CD14-positive monocyte (primary cell): ENCODE data around the gene PAXX. TPM values are rescaled to one million over a fixed set of nuclear protein-coding genes. Genes with fewer than 3 reads are reported as not detected.

Source experiments
- DNase-seq, 3 donors: peaks; one replicate each; pipeline ENCODE4 v3.0.0-alpha.2; 2011 to 2022
- H2AFZ ChIP-seq: 2 replicates; pipeline ENCODE4 v1.6.0; 2012; ENCODE audit warnings: mild to moderate bottlenecking, low read depth, low read length, inconsistent platforms; ENCODE audit not compliant: insufficient read depth, poor library complexity, severe bottlenecking
- H3K27ac ChIP-seq, 2 donors: 1 replicate in 1 of 2; 2 replicates in 1 of 2; pipeline ENCODE4 v1.5.1; 2012 to 2013; ENCODE audit warnings: low read length in 2 of 2, control low read depth in 1 of 2, inconsistent platforms in 1 of 2, low read depth in 1 of 2, mild to moderate bottlenecking in 1 of 2
- H3K27me3 ChIP-seq, 2 donors: one replicate each; pipeline versions ENCODE4 v1.6.0 to v1.6.1; 2011 to 2013; ENCODE audit warnings: low read length in 2 of 2; ENCODE audit not compliant: control insufficient read depth in 2 of 2, insufficient read depth in 2 of 2
- H3K36me3 ChIP-seq, 2 donors: replicated peaks in 1 of 2; 1 replicate in 1 of 2; 2 replicates in 1 of 2; pipeline versions ENCODE4 v1.5.1 to v1.6.1; 2012 to 2013; ENCODE audit warnings: low read length in 2 of 2, control low read depth in 1 of 2, inconsistent platforms in 1 of 2, mild to moderate bottlenecking in 1 of 2; ENCODE audit not compliant: insufficient read depth in 2 of 2, control insufficient read depth in 1 of 2
- H3K4me1 ChIP-seq, 2 donors: 1 replicate in 1 of 2; 2 replicates in 1 of 2; pipeline versions ENCODE4 v1.5.1 to v1.6.1; 2012 to 2013; ENCODE audit warnings: low read length in 2 of 2, control low read depth in 1 of 2, inconsistent platforms in 1 of 2, mild to moderate bottlenecking in 1 of 2, moderate library complexity in 1 of 2; ENCODE audit not compliant: insufficient read depth in 2 of 2, control insufficient read depth in 1 of 2
- H3K4me2 ChIP-seq: replicated peaks from 2 replicates; pipeline ENCODE3; 2012; ENCODE audit warnings: low read length, moderate library complexity, mild to moderate bottlenecking; ENCODE audit not compliant: poor library complexity, severe bottlenecking; ENCODE audit errors: extremely low read depth
- H3K4me3 ChIP-seq, 3 experiments: fragments of 200-600 bp in 1 of 3; sonication (generic) in 1 of 3; replicated peaks in 1 of 3; 1 replicate in 2 of 3; 2 replicates in 1 of 3; pipeline ENCODE4 v1.5.1; 2011 to 2013; ENCODE audit warnings: low read length in 3 of 3, mild to moderate bottlenecking in 3 of 3, control low read depth in 2 of 3, low read depth in 2 of 3, inconsistent platforms in 1 of 3, moderate library complexity in 1 of 3
- H3K79me2 ChIP-seq: 2 replicates; pipeline ENCODE4 v1.6.0; 2012; ENCODE audit warnings: mild to moderate bottlenecking, control low read depth, inconsistent platforms, low read length, moderate library complexity; ENCODE audit not compliant: insufficient read depth
- H3K9ac ChIP-seq: 2 replicates; pipeline ENCODE4 v1.6.0; 2017; ENCODE audit warnings: low read length, mild to moderate bottlenecking; ENCODE audit not compliant: insufficient read depth, poor library complexity, severe bottlenecking
- H3K9me3 ChIP-seq, 2 donors: replicated peaks in 1 of 2; 1 replicate in 1 of 2; 2 replicates in 1 of 2; pipeline versions ENCODE4 v1.5.1 to v1.6.1; 2012 to 2013; ENCODE audit warnings: low read length in 2 of 2, control low read depth in 1 of 2; ENCODE audit not compliant: control insufficient read depth in 1 of 2, insufficient read depth in 1 of 2
- H4K20me1 ChIP-seq: 2 replicates; pipeline ENCODE4 v1.6.0; 2012; ENCODE audit warnings: mild to moderate bottlenecking, low read length, control low read depth, moderate library complexity; ENCODE audit not compliant: insufficient read depth
- H3K27ac Mint-ChIP-seq, 7 donors: one replicate each; pipeline ENCODE4 v1.8.0; 2020; ENCODE audit warnings: mild to moderate bottlenecking in 7 of 7, mixed read lengths in 7 of 7, moderate library complexity in 6 of 7, inconsistent platforms in 2 of 7
- H3K27me3 Mint-ChIP-seq, 3 donors: one replicate each; pipeline ENCODE4 v1.8.0; 2021 to 2022; ENCODE audit warnings: low read depth in 3 of 3, mild to moderate bottlenecking in 3 of 3, mixed read lengths in 3 of 3, moderate library complexity in 3 of 3, inconsistent platforms in 1 of 3
- H3K36me3 Mint-ChIP-seq, 2 donors: one replicate each; pipeline ENCODE4 v1.8.0; 2020; ENCODE audit warnings: mixed read lengths in 2 of 2, inconsistent platforms in 1 of 2, mild to moderate bottlenecking in 1 of 2
- H3K4me1 Mint-ChIP-seq: one replicate; pipeline ENCODE4 v1.8.0; 2020; ENCODE audit warnings: mild to moderate bottlenecking, mixed read lengths
- H3K4me3 Mint-ChIP-seq, 2 donors: one replicate each; pipeline ENCODE4 v1.8.0; 2020; ENCODE audit warnings: mild to moderate bottlenecking in 2 of 2, mixed read lengths in 2 of 2, moderate library complexity in 1 of 2
- H3K9me3 Mint-ChIP-seq, 7 donors: one replicate each; pipeline ENCODE4 v1.8.0; 2020 to 2022; ENCODE audit warnings: mixed read lengths in 7 of 7, mild to moderate bottlenecking in 6 of 7, moderate library complexity in 6 of 7, inconsistent platforms in 2 of 7
- WGBS: methylation state at CpG from one replicate; pipeline ENCODE4 v1.1.5; 2013; ENCODE audit warnings: missing lambda C conversion rate; ENCODE audit not compliant: insufficient coverage; 5-methylcytosine and 5-hydroxymethylcytosine counted together
- intact Hi-C, 2 donors: fragments of 100-400 bp; cut with micrococcal nuclease; formaldehyde crosslinking; loops; one replicate each; pipeline versions ENCODE4 v1.15.0 to v1.15.1; 2023
- polyA plus RNA-seq, 3 donors: library from polyadenylated mRNA; depleted of rRNA in 1 of 3; unstranded in 2 of 3; stranded (reverse) in 1 of 3; fragments of 300-500 nt in 2 of 3; fragments of >200 nt in 1 of 3; fragmentation: Illumina TruSeq in 2 of 3; gene quantifications; 1 replicate in 2 of 3; 2 replicates in 1 of 3; pipeline ENCODE4 v1.2.3, GENCODE V29; 2012 to 2021
- TF ChIP-seq, protein P1 (sequence below): fragments of 200-600 bp; IDR thresholded peaks from one replicate; pipeline ENCODE4 v1.8.0; 2022; ENCODE audit warnings: antibody characterized with exemption, mild to moderate bottlenecking

Gene PAXX
- polyA plus RNA-seq, 3 donors = 35.3 to 92.9 (median 40.7) TPM

DNA sequence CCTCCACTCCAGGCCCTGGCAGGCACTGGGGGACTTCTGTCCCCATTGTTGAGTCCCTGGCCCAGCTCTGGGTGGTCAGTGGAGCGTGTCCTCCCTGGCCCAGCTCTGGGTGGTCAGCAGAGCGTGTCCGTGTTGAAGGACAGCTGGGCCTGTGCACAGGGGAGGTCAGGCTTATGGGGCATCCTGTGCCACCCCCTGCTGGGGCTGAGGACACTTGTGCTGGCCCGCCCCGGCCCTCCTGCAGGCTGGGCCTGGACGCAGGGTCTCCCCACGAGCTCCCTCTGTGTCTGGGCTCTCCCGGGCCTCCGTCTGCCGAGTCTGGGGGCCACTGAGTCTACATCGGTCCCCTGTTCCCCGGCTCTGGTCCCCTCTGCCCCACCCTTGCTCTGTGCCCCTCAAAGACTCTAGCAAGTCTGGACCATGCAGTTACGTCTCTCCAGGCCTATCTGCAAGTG is 15.6 kb downstream of the PAXX start:
- Histone ChIP-seq H2AFZ (no peak overlapping the region), H3K79me2 (no peaks in the 10 kb centered on the region), H3K27ac (no peak overlapping the region), H3K4me2 (no peak overlapping the region), H3K4me3 (no peak overlapping the region), H3K4me1 (no peaks in the 10 kb centered on the region), H3K9ac (no peak overlapping the region), H3K36me3 (no peaks in the 10 kb centered on the region), H3K9me3 (peaks cover 0 to 10% of the 10 kb centered on the region in 2 donors), H4K20me1 (no peaks in the 10 kb centered on the region), H3K27me3 (no peaks in the 10 kb centered on the region)
- no peak for DNase-seq
- peaks cover 4 to 15% of the 10 kb centered on the region in 2 donors for H3K36me3 Mint-ChIP-seq
- intact Hi-C loops = no loop called here
- H3K4me3 Mint-ChIP-seq = no peak overlapping the region
- TF ChIP-seq, protein P1, sequence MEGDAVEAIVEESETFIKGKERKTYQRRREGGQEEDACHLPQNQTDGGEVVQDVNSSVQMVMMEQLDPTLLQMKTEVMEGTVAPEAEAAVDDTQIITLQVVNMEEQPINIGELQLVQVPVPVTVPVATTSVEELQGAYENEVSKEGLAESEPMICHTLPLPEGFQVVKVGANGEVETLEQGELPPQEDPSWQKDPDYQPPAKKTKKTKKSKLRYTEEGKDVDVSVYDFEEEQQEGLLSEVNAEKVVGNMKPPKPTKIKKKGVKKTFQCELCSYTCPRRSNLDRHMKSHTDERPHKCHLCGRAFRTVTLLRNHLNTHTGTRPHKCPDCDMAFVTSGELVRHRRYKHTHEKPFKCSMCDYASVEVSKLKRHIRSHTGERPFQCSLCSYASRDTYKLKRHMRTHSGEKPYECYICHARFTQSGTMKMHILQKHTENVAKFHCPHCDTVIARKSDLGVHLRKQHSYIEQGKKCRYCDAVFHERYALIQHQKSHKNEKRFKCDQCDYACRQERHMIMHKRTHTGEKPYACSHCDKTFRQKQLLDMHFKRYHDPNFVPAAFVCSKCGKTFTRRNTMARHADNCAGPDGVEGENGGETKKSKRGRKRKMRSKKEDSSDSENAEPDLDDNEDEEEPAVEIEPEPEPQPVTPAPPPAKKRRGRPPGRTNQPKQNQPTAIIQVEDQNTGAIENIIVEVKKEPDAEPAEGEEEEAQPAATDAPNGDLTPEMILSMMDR = no peak
- H3K27me3 Mint-ChIP-seq = peaks cover 5 to 8% (median 6%) of the 10 kb centered on the region in 3 donors
- WGBS = 92% methylated on average over 13 of the region's 13 CpGs
- H3K27ac Mint-ChIP-seq = no peak overlapping the region
- H3K4me1 Mint-ChIP-seq = peaks cover 3% of the 10 kb centered on the region
- H3K9me3 Mint-ChIP-seq = peaks cover 4 to 16% (median 7%) of the 10 kb centered on the region in 7 donors

DNA sequence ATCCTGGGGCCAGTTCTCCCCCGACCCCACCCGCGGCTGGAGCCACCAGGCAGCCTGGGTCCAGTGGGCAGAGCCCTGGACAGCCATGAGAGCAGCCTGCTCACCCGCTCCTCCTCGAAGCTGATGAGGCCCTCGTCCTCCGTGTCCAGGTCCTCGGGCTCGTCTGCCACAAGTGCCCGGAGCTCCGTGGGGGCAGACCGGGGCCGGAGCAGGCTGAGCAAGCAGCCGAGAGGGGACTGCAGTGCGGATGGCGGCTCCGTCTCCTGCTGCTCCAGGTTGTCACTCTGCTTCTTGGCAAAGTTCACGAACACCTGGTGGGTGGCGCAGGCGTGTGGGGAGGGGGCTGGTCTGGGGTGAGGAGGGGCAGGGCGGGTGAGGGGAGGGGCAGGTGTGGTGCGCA is 16.1 kb downstream of the PAXX start:
- H3K27me3 ChIP-seq = no peaks in the 10 kb centered on the region
- H3K9me3 Mint-ChIP-seq = peaks cover 4 to 16% (median 7%) of the 10 kb centered on the region in 7 donors
- H3K4me3 Mint-ChIP-seq = no peak overlapping the region
- H3K27ac ChIP-seq = no peak overlapping the region
- no peak overlapping the region for H3K9ac ChIP-seq
- H4K20me1 ChIP-seq = no peaks in the 10 kb centered on the region
- intact Hi-C loops = no loop called here
- no peak overlapping the region for H3K4me2 ChIP-seq
- 86% methylated on average over 21 of the region's 22 CpGs for WGBS
- H3K27me3 Mint-ChIP-seq = peaks cover 5 to 8% (median 6%) of the 10 kb centered on the region in 3 donors
- H2AFZ ChIP-seq = no peak overlapping the region
- no peaks in the 10 kb centered on the region for H3K36me3 ChIP-seq
- no peak overlapping the region for H3K27ac Mint-ChIP-seq
- H3K9me3 ChIP-seq = peaks cover 0 to 10% of the 10 kb centered on the region in 2 donors
- DNase-seq = no peak
- no peaks in the 10 kb centered on the region for H3K4me1 ChIP-seq
- peaks cover 3% of the 10 kb centered on the region for H3K4me1 Mint-ChIP-seq
- no peak overlapping the region for H3K4me3 ChIP-seq
- no peaks in the 10 kb centered on the region for H3K79me2 ChIP-seq
- TF ChIP-seq, protein P1 = no peak
- H3K36me3 Mint-ChIP-seq = peaks cover 4 to 15% of the 10 kb centered on the region in 2 donors
